ENCODE measurements around the gene SURF6.
A peak's percentile ranks its signal among the peaks of the same experiment; 100 is the strongest.

The SURF6 gene

DNA sequence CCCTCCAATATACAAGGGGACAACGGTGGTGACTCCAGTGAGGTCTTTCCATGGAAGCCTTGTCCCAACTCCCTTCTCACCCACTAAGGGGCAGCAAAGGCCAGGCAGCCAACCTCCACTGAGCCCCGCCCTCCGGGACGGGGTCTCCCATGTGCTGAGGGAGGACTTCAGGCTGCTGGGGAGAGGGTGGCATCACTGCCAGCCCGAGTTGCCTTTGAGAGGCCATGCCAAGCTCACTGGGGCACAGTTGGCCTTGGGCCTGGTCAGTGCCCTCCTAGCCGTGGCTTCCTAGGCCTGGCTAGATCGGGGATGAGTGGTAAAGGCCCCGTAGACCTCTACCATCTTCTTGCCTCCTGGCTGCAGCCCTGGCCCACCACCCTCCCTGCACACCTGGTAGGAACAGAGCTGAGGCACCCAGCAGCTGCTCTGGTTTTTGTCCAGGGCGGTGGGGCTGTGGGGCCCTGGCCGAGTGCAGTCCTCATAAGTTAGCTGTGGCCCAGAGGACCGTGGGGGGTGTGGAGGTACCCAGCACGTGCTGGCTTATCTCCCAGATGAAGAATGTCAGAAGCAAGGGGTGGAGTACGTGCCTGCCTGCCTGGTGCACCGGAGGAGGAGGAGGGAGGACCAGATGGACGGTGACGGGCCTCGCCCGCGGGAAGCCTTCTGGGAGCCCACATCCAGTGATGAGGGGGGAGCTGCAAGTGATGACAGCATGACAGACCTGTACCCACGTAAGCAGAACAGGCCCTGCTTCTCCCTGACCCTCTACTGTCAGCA, 23.6 kb upstream of the SURF6 start:
- H3K4me3 ChIP-seq (ENCODE audit: low read length) = no peak overlapping the region
- DNase-seq (ENCODE audit: low read depth) = no peak
- TF ChIP-seq, protein P1, sequence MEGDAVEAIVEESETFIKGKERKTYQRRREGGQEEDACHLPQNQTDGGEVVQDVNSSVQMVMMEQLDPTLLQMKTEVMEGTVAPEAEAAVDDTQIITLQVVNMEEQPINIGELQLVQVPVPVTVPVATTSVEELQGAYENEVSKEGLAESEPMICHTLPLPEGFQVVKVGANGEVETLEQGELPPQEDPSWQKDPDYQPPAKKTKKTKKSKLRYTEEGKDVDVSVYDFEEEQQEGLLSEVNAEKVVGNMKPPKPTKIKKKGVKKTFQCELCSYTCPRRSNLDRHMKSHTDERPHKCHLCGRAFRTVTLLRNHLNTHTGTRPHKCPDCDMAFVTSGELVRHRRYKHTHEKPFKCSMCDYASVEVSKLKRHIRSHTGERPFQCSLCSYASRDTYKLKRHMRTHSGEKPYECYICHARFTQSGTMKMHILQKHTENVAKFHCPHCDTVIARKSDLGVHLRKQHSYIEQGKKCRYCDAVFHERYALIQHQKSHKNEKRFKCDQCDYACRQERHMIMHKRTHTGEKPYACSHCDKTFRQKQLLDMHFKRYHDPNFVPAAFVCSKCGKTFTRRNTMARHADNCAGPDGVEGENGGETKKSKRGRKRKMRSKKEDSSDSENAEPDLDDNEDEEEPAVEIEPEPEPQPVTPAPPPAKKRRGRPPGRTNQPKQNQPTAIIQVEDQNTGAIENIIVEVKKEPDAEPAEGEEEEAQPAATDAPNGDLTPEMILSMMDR (IDR thresholded peaks at IDR 0.05; ENCODE audit: insufficient read depth, low read depth, low read length, missing control alignments) = peak; percentile 45

DNA sequence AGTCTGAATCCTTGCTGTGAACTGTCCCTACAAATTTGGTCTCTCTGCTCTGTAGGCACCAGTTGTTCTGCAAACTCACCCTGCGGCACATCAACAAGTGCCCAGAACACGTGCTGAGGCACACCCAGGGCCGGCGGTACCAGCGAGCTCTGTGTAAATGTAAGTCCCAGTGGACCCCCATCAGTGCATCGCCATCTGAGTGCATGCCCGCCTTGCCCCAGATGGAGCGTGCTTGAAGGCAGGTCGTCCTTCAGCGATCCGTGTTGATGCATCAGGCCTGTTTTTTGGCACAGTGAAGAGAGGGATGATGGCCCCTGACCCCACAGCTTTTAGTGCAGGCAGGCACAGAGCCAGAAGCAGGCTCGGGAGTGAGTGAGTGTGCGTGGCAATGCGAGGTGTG, 21.7 kb upstream of the SURF6 start:
- DNase-seq (ENCODE audit: low read depth) = no peak
- TF ChIP-seq, protein P1 (IDR thresholded peaks at IDR 0.05; ENCODE audit: insufficient read depth, low read depth, low read length, missing control alignments) = no peak
- H3K4me3 ChIP-seq (ENCODE audit: low read length) = peak overlapping the region; percentile 69

DNA sequence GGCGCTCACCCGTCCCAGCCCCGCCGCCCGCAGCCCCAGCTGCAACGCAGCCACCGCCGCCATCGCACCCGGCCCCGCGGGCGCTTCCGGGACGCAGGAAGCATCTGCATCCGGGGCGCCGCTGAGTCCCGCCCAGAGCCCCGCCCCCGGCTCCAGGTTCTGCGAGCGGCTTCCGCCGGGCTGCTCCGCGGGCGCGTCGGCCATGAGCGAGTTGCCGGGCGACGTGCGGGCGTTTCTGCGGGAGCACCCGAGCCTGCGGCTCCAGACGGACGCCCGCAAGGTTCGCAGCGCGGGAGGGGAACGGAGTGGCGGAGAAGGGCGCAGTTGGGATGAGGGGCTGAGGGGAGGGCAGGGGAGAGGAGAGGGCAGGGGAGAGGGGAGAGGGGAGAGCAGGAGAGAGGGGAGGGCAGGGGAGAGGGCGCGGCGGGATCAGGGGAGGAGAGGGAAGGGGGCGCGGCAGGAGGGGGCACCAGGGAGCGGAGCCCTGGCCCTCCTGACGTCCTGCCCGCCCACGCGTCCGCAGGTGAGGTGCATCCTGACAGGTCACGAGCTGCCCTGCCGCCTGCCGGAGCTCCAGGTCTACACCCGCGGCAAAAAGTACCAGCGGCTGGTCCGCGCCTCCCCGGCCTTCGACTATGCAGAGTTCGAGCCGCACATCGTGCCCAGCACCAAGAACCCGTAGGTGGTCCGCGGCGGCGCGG, 20.6 kb upstream of the SURF6 start, which contains the start of the genes SURF1 and SURF2:
SURF1 (minus strand) TSS at position 97 of the 701 bp plus-strand sequence; CDS start at position 63, 34 bp downstream.
SURF2 (plus strand) TSS at position 160 of the 701 bp plus-strand sequence; CDS start at position 203, 43 bp downstream.
- DNase-seq (ENCODE audit: low read depth) = peak; percentile 91
- H3K4me3 ChIP-seq (ENCODE audit: low read length) = peak within 1 kb of the TSS; percentile 84
- TF ChIP-seq, protein P1 (IDR thresholded peaks at IDR 0.05; ENCODE audit: insufficient read depth, low read depth, low read length, missing control alignments) = no peak

DNA sequence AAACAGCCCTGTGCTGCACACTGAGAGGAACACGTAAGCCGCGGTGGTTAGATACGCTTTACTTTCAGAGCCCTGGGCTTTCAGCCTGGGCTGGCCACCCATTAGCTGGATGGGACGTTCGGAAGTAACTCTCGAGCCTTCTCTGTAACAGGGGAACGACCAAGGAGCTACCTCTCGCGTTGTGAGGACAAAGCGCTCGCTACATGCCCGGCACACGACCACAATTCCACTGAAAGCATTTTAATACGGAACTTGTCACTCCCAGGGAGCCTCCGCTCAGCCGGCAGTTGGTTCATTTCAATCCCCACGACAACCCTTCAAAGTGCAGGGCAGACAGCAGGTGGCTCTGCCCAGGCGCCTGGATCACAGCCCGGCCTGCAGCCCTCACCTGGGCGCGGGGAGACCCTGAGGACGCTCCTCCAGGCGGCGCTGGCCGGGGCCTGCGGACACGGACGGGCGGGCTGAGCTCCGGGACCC, 19.9 kb upstream of the SURF6 start:
- peak; percentile 32 for DNase-seq (ENCODE audit: low read depth)
- TF ChIP-seq, protein P1 (IDR thresholded peaks at IDR 0.05; ENCODE audit: insufficient read depth, low read depth, low read length, missing control alignments) = peak; percentile 3
- H3K4me3 ChIP-seq (ENCODE audit: low read length) = peak overlapping the region; percentile 84

- no peak for DNase-seq (ENCODE audit: low read depth)
- TF ChIP-seq, protein P1 (IDR thresholded peaks at IDR 0.05; ENCODE audit: insufficient read depth, low read depth, low read length, missing control alignments) = no peak
- H3K4me3 ChIP-seq (ENCODE audit: low read length) = no peak overlapping the region
These were observed 18.8 kb upstream of the SURF6 start for GRCh38 chr9:133354766-133355165.

DNA sequence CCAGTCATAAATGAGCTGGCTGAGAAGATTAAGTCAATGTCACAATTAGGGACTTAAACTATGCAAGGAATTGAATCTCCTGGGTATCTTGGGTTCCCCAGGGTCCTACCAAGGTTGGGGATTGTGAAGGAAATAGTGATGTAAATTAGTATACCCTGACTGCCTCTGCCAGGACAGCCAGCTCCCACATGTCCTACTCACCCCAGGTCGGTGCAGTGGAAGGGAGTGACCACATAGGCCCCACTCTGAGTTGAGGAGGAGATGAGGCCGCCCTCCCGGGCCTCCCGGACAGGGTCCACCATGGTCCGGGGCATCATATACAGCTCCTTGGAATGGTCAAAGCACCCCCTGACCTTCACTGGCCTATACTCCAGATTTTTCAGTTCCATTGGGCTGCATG, 17.6 kb upstream of the SURF6 start:
- TF ChIP-seq, protein P1 (IDR thresholded peaks at IDR 0.05; ENCODE audit: insufficient read depth, low read depth, low read length, missing control alignments) = no peak
- DNase-seq (ENCODE audit: low read depth) = no peak
- H3K4me3 ChIP-seq (ENCODE audit: low read length) = no peak overlapping the region

Measured in epithelial cell of esophagus (primary cell).